Cardiac muscle cell (in vitro differentiated cells and primary cell): ENCODE results near the gene TMX4. TPM values are rescaled to one million over a fixed set of nuclear protein-coding genes. Genes with fewer than 3 reads are reported as not detected.
A peak's percentile ranks its signal among the peaks of the same experiment; 100 is the strongest.

Source experiments
- DNase-seq, 2 donors: peaks; one replicate each; pipeline versions ENCODE4 v3.0.0 to v3.0.0-alpha.2; 2010 to 2017; ENCODE audit warnings: low read depth in 1 of 2, low spot score in 1 of 2
- H3K27ac ChIP-seq: fragments of 200-600 bp; sonication (generic); 2 replicates; pipeline ENCODE4 v1.5.1; 2016
- H3K27me3 ChIP-seq: fragments of 200-600 bp; sonication (generic); 2 replicates; pipeline ENCODE4 v1.6.0; 2016; ENCODE audit warnings: control low read depth
- H3K36me3 ChIP-seq: fragments of 200-600 bp; sonication (generic); 2 replicates; pipeline ENCODE4 v1.5.1; 2016; ENCODE audit warnings: control low read depth
- H3K4me1 ChIP-seq: fragments of 200-600 bp; sonication (generic); 2 replicates; pipeline ENCODE4 v1.8.1; 2017; ENCODE audit warnings: low read depth, mild to moderate bottlenecking, mixed run types
- H3K4me3 ChIP-seq: fragments of 200-600 bp; sonication (generic); 2 replicates; pipeline ENCODE4 v1.5.1; 2016; ENCODE audit warnings: mild to moderate bottlenecking
- H3K9me3 ChIP-seq: fragments of 200-600 bp; sonication (generic); 2 replicates; pipeline ENCODE4 v1.5.1; 2017; ENCODE audit warnings: low read depth, mild to moderate bottlenecking, control low read depth
- polyA plus RNA-seq: library from polyadenylated mRNA; unstranded; fragments of >200 nt; fragmentation: Nextera tagmentation; extraction: Ambion mirVana; gene quantifications from 2 replicates; pipeline ENCODE4 v1.2.1, GENCODE V29; 2016
- total RNA-seq: library from RNA; depleted of rRNA; stranded (reverse); fragments of >200 nt; gene quantifications from 2 replicates; pipeline ENCODE4 v1.2.3, GENCODE V29; 2016
- TF ChIP-seq, protein P1 (sequence below): IDR thresholded peaks from 2 replicates; pipeline ENCODE4 v1.5.1; 2012; ENCODE audit warnings: low read depth, mild to moderate bottlenecking, low read length

The TMX4 gene
- total and polyA plus RNA-seq, 2 experiments from 2014 or later: 34.8 to 42.2 TPM

DNA sequence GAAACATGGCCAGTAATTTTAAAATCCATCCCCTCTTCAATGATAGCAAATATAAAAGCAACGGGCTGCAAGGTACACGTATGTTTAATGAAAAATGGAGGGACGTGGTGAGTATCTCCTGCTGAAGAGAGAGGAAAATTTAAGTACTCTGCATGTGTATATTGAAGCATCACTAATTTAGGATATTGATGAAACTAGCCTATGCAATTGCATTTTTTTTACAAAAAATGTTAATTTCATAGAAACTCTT is 362 bp upstream of the TMX4 start:
- TF ChIP-seq, protein P1, sequence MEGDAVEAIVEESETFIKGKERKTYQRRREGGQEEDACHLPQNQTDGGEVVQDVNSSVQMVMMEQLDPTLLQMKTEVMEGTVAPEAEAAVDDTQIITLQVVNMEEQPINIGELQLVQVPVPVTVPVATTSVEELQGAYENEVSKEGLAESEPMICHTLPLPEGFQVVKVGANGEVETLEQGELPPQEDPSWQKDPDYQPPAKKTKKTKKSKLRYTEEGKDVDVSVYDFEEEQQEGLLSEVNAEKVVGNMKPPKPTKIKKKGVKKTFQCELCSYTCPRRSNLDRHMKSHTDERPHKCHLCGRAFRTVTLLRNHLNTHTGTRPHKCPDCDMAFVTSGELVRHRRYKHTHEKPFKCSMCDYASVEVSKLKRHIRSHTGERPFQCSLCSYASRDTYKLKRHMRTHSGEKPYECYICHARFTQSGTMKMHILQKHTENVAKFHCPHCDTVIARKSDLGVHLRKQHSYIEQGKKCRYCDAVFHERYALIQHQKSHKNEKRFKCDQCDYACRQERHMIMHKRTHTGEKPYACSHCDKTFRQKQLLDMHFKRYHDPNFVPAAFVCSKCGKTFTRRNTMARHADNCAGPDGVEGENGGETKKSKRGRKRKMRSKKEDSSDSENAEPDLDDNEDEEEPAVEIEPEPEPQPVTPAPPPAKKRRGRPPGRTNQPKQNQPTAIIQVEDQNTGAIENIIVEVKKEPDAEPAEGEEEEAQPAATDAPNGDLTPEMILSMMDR: no peak

DNA sequence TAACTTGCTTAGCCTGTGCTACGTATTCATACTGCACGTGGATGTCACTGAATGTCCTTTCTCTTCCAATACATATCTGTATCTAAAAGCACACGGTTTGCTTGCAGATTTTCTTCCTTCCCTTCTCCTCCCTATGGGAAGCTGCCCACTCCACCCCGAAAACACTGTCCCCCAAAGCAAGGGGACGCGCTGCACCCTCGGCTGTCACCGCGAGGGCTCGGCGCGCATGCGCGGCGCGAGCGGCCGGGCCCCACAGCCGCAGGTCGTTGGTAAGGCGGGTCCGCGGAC is 659 bp downstream of the TMX4 start:
- DNase-seq: peak; percentile 61 to 76
- Histone ChIP-seq H3K9me3 (no peaks in the 10 kb centered on the region), H3K4me1 (peaks cover 41% of the 10 kb centered on the region), H3K27me3 (no peaks in the 10 kb centered on the region), H3K4me3 (peak overlapping the region; percentile 87), H3K36me3 (no peaks in the 10 kb centered on the region), H3K27ac (peak overlapping the region; percentile 97)
- TF ChIP-seq, protein P1: no peak

More for the DNA sequence above, 362 bp upstream of the TMX4 start:
- Histone ChIP-seq H3K4me3 (peak overlapping the region; percentile 87), H3K9me3 (no peaks in the 10 kb centered on the region), H3K4me1 (peaks cover 41% of the 10 kb centered on the region), H3K27ac (peak overlapping the region; percentile 97), H3K36me3 (no peaks in the 10 kb centered on the region), H3K27me3 (no peaks in the 10 kb centered on the region)
- no peak for DNase-seq

DNA sequence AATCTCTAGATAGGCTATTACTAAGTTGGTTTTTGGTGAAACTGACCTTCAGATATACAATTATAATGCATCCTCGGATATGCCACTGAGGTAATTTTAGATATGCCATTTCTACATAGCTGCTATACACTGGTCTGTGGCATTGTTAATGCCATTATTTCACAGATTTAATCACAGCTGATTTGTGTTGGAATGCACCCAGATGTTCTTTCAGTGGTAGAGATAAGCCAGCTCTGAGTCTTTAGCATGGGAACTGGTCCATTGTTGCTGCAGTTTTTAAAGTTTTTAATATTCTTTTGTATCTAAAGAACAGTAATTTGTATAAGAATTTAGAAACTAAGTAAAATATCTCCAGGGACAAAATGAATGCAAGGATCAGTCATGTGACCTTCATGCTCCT is 6.8 kb downstream of the TMX4 start:
- TF ChIP-seq, protein P1: no peak
- no peak overlapping the region for H3K27ac ChIP-seq
- H3K4me3 ChIP-seq: no peak overlapping the region
- peak in 1 of 2 donors; percentile 34 for DNase-seq
- peaks cover 8% of the 10 kb centered on the region for H3K36me3 ChIP-seq
- H3K4me1 ChIP-seq: peaks cover 12% of the 10 kb centered on the region
- no peaks in the 10 kb centered on the region for H3K27me3 ChIP-seq
- no peaks in the 10 kb centered on the region for H3K9me3 ChIP-seq

DNA sequence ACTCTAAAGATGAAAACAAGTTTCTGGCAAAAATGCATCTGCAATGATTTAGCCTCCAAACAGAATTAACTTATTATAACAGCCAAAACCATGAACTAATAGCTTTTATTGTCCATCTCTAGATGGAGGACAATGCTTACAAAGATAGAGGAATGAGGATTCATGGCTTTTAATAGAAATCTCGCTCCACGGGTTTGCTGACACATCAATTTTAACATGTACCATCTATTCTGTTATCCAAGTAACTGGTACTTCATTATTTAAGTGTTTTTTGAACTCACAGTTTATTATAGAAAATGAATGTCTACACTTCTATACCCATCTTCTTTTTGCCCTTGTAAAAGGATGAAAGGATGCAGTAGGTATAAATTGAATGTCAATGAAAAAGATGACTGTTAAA is 10.8 kb downstream of the TMX4 start:
- H3K27ac ChIP-seq: no peak overlapping the region
- H3K27me3 ChIP-seq: no peaks in the 10 kb centered on the region
- H3K36me3 ChIP-seq: peaks cover 8% of the 10 kb centered on the region
- TF ChIP-seq, protein P1: no peak
- DNase-seq: no peak
- no peaks in the 10 kb centered on the region for H3K9me3 ChIP-seq
- no peak overlapping the region for H3K4me3 ChIP-seq
- peaks cover 4% of the 10 kb centered on the region for H3K4me1 ChIP-seq

DNA sequence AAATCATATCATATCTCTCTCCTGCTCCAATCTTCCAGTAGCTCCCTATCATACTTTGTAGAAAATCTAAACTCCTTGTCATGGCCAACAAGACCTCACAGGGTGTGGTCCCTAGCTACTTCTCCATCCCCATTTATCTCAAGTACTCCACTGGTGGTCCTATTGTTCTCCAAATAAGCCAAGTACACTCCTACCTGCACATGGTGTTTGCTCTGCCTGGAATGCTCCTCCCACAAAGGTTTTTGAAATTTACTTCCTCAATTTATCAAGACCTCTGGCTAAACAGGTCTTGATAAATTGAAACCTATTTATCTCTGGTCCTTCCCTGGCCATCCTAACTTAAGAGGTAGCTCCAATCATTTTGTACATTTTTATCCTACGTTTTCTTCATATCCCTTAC is 12.1 kb downstream of the TMX4 start:
- Histone ChIP-seq H3K4me3 (no peak overlapping the region), H3K9me3 (no peaks in the 10 kb centered on the region), H3K27ac (no peak overlapping the region), H3K4me1 (peaks cover 4% of the 10 kb centered on the region), H3K36me3 (peaks cover 8% of the 10 kb centered on the region), H3K27me3 (no peaks in the 10 kb centered on the region)
- TF ChIP-seq, protein P1: no peak
- no peak for DNase-seq

DNA sequence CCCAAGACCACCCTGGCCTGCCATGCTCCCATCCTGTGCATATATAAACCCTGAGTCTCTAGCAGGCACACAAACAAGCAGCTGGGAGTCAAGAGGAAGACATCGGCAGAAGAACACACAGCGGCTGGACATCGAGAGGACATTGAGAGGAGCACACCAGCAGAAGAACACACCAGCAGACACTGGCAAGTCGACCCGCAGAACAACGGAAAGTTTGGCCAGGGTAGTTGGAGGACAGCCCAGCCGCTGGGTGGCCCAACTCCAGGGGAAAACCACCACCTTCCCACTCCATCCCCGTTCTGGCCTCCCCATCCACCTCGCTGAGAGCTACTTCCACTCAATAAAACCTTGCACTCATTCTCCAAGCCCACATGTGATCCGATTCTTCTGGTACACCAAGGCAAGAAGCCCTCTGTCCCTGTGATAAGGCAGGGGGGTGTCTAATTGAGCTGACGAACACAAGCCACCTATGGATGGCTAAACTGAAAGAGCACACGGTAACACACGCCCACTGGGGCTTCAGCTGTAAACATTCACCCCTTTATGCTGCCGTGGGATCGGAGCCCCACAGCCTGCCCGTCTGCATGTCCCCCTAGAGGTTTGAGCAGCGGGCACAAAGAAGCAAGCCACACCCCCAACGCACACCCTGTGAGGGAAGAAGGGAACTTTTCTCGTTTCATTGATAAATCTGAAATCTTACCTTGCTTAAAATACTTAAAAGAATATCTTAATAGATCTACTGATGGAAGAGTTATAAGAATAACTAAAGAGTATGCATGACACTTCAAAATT is 13.8 kb downstream of the TMX4 start:
- no peaks in the 10 kb centered on the region for H3K27me3 ChIP-seq
- no peak for DNase-seq
- peaks cover 12% of the 10 kb centered on the region for H3K36me3 ChIP-seq
- no peaks in the 10 kb centered on the region for H3K9me3 ChIP-seq
- no peak overlapping the region for H3K27ac ChIP-seq
- peaks cover 4% of the 10 kb centered on the region for H3K4me1 ChIP-seq
- H3K4me3 ChIP-seq: no peak overlapping the region
- TF ChIP-seq, protein P1: no peak
